ENCODE results near the gene OR13C2.

GRCh38 chr9:104604801-104605200 is 626 bp downstream of the OR13C2 start:
- TF ChIP-seq CTCF (IDR thresholded peaks at IDR 0.05; ENCODE audit: low read depth, low read length, poor library complexity, severe bottlenecking) (no peak), EZH2phosphoT487 (IDR thresholded peaks at IDR 0.05; ENCODE audit: borderline replicate concordance, low read length) (no peak)

All from DOHH2 (cell line).